HG02840 (cell line): Measurements from ENCODE around the gene SYNM.

ENCODE experiments used
- ATAC-seq: cut with Tn5 transposase; IDR thresholded peaks from one replicate; pipeline ENCODE4 v1.9.1; 2021; ENCODE audit warnings: mild to moderate bottlenecking, moderate library complexity, moderate number of reproducible peaks; ENCODE audit not compliant: unreplicated experiment, low FRiP score

The SYNM gene

GRCh38 chr15:99137877-99138276 is 33.0 kb downstream of the SYNM start:
- ATAC-seq, result no peak

- ATAC-seq, result no peak
Measured at GRCh38 chr15:99138491-99138982, 33.7 kb downstream of the SYNM start.

- no peak for ATAC-seq
Measured at GRCh38 chr15:99139276-99139675, 34.4 kb downstream of the SYNM start.

- no peak for ATAC-seq
Measured at GRCh38 chr15:99140590-99140989, 35.7 kb downstream of the SYNM start.

- ATAC-seq, result no peak
Measured at GRCh38 chr15:99141943-99142342, 37.1 kb downstream of the SYNM start.

- ATAC-seq, result no peak
Measured at GRCh38 chr15:99142562-99142961, 37.7 kb downstream of the SYNM start.

- no peak for ATAC-seq
Measured at GRCh38 chr15:99143242-99143641, 38.4 kb downstream of the SYNM start.

- no peak for ATAC-seq
Measured at GRCh38 chr15:99143655-99144610, 39.1 kb downstream of the SYNM start.

GRCh38 chr15:99145005-99145404 is 40.1 kb downstream of the SYNM start:
- ATAC-seq, result no peak

- ATAC-seq, result no peak
Measured at GRCh38 chr15:99145778-99146177, 40.9 kb downstream of the SYNM start.

- ATAC-seq, result no peak
Measured at GRCh38 chr15:99146661-99147060, 41.8 kb downstream of the SYNM start.

- no peak for ATAC-seq
Measured at GRCh38 chr15:99148851-99149276, 44.0 kb downstream of the SYNM start.

GRCh38 chr15:99149366-99149765 is 44.5 kb downstream of the SYNM start:
- ATAC-seq, result no peak

- ATAC-seq, result no peak
Measured at GRCh38 chr15:99151156-99151555, 46.3 kb downstream of the SYNM start.

- no peak for ATAC-seq
Measured at GRCh38 chr15:99153026-99153535, 48.2 kb downstream of the SYNM start.

GRCh38 chr15:99154271-99154670 is 49.4 kb downstream of the SYNM start:
- no peak for ATAC-seq

GRCh38 chr15:99155961-99156443 is 51.1 kb downstream of the SYNM start:
- no peak for ATAC-seq

GRCh38 chr15:99157456-99157855 is 52.6 kb downstream of the SYNM start:
- ATAC-seq, result no peak

- ATAC-seq, result no peak
Measured at GRCh38 chr15:99158626-99159412, 53.9 kb downstream of the SYNM start.

- no peak for ATAC-seq
Measured at GRCh38 chr15:99163271-99164062, 58.6 kb downstream of the SYNM start.
